ENCODE data around the gene LSM14B.
"Not testable (repeated sequence)": the region's sequence is repeated elsewhere in the genome, so short reads cannot be mapped to it uniquely, and the experiment has no call there.

DNA sequence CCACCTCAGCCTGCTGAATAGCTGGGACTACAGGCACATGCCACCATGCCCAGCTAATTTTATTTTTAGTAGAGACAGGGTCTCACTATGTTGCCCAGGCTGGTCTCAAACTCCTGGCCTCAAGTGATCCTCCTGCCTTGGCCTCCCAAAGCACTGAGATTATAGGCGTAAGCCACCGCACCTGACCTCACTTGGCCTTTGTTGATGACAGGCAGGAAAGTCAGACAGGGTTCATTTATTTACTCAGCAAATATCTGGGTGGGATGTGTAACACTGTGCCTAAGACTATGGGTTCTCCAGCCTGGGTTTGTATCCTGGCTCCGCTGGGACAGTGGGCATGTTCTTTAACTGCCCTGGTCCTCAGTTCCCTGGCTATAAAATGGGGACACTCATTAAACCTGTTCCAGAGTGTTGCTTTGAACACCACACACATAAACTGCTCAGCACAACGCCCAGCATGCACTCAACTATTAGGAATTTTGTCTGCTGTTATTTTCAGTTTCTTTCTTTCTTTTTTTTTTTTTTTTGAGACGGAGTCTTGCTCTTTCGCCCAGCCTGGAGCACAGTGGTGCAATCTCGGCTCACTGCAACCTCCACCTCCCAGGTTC is 6.4 kb upstream of the LSM14B start:
- TF ChIP-seq, protein P1, sequence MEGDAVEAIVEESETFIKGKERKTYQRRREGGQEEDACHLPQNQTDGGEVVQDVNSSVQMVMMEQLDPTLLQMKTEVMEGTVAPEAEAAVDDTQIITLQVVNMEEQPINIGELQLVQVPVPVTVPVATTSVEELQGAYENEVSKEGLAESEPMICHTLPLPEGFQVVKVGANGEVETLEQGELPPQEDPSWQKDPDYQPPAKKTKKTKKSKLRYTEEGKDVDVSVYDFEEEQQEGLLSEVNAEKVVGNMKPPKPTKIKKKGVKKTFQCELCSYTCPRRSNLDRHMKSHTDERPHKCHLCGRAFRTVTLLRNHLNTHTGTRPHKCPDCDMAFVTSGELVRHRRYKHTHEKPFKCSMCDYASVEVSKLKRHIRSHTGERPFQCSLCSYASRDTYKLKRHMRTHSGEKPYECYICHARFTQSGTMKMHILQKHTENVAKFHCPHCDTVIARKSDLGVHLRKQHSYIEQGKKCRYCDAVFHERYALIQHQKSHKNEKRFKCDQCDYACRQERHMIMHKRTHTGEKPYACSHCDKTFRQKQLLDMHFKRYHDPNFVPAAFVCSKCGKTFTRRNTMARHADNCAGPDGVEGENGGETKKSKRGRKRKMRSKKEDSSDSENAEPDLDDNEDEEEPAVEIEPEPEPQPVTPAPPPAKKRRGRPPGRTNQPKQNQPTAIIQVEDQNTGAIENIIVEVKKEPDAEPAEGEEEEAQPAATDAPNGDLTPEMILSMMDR (IDR thresholded peaks at IDR 0.05; ENCODE audit: low read depth, low read length), result not testable (repeated sequence)
- TF ChIP-seq POLR2A (IDR thresholded peaks at IDR 0.05; ENCODE audit: extremely low read depth, insufficient read length); MYC (IDR thresholded peaks at IDR 0.05; ENCODE audit: low read depth, low read length): not testable (repeated sequence)
- TF ChIP-seq, protein P2, sequence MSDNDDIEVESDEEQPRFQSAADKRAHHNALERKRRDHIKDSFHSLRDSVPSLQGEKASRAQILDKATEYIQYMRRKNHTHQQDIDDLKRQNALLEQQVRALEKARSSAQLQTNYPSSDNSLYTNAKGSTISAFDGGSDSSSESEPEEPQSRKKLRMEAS (IDR thresholded peaks at IDR 0.05; ENCODE audit: low read depth, low read length), result not testable (repeated sequence)
